HG03521 (cell line): ENCODE results near the gene MRPL37.
"Not testable (repeated sequence)": the region's sequence is repeated elsewhere in the genome, so short reads cannot be mapped to it uniquely, and the experiment has no call there.

Source experiments
- ATAC-seq: cut with Tn5 transposase; IDR thresholded peaks from one replicate; pipeline ENCODE4 v1.9.1; 2021; ENCODE audit warnings: mild to moderate bottlenecking, moderate library complexity; ENCODE audit not compliant: unreplicated experiment

Gene MRPL37

DNA sequence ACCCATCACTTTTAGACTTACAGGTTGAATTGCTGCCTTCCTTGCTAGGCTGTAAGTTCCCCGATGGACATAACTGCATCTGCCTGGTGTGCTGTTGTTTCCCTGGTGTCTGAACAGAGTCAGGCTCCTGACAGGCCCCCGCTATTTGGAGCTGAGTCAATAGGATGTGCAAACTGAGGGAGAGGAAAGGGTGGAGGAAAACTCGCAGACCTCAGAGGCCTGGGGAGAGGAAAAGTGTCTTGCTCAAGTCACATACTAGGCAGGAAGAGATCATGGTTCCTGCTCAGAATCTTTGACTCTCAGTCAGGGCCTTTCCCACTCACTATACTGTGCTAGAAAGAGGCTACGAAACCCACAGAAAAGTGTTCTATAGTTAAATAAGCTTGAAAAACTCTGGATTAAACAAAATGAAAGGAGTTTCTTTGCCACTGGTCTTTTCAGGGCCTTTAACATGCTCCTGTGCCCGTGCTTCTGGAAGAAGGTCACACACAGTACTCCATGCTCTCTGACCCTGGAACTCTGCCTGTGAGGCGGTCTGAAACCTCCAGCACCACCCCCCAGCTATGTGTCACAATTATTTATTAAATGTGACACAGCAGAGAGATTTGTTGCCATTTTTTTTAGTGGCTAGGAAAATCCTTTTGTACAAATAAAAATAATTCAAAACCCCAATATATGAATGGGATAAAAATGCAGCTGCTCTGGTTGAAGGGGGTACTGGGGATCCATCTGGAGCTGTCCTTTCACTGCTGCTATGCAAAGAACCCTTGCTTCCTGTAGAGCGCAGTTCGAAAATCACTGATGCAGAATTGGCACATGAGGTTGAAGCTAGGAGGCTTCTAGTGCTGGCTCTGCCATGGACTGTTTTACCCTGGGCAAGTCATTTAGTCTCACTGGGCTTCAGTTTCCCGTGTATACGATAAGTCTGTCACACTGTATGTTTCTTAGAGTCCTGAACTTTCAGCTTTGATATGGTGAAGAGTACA lies 27.1 kb upstream of the MRPL37 start:
- no peak for ATAC-seq

GRCh38 chr1:54173681-54174080 lies 26.3 kb upstream of the MRPL37 start:
- ATAC-seq, result no peak

DNA sequence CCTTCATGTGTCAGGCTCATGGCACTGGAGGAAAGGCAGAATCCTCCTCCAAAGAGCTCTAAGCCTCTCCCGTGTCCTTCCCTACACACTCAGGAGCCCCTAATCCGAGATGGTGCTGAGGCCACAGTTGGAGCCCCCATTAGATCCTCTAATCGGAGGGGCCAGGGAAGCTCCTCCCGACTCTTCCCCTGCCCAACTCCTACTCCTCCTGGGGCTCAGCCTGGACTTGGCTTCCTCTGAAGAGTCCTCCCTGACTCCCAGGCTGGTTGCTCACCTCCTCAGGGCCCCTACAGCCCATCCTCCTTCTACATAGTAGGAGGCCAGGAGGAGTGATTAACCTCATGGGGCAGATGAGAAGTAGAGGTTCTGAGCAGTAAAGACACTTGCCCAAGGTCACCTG lies 25.9 kb upstream of the MRPL37 start:
- no peak for ATAC-seq

DNA sequence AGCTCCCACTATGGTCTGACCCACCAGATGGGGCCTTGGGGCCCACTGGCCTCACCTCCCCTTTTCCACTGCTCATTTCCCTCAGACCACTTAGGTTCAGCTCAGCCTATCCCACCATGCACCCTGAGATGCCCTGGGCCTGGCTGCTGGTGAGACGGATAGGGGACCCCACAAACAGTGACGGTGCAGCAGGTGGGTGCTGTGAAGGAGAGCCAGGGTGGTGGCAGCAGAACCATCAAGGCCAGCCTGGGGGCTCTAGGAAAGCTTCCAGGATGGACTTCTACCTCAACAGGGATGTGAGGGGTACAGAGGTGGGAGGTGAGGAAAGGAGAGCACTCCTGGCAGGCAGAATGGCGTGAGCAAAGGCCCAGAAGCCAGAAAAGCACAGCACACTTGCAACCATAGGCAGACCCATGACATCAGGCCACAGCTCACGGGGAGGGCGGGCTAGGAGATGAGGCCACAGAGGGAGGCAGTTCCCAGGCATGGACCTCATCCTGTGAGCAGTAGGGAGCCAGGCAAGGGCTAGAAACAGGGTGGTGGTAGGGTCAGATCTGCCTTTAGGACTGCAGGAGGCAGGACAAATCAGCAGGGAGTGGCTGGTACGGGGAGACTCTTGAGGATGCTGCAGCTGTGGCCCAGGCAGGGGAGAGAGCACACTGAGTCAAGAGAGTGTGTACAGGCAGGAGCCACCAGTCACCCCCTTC lies 23.2 kb upstream of the MRPL37 start:
- no peak for ATAC-seq

DNA sequence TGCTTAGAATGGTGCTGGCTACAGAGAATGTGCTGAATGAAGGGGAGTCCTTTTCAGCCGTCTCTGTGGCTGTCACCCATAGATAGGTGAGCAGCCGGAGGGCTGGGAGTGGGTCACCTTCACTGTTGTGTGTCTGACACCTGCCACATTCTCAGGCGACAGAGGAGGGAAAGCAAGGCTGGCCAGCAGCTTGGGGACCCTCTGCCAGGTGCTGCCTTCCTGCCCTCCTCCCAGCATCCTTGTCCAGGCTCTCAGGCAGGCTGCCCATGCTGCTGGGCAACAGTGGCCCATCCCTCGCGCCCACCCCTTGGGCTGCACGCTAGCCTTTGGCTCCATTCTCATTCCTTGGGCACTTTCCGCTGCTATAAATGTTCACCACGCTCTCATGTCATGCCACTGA lies 22.2 kb upstream of the MRPL37 start:
- ATAC-seq, result no peak

GRCh38 chr1:54178296-54179070 lies 21.5 kb upstream of the MRPL37 start:
- ATAC-seq, result no peak

- no peak for ATAC-seq
Measured at GRCh38 chr1:54180701-54181360, 19.1 kb upstream of the MRPL37 start.

GRCh38 chr1:54186056-54186455 lies 13.9 kb upstream of the MRPL37 start:
- no peak for ATAC-seq

DNA sequence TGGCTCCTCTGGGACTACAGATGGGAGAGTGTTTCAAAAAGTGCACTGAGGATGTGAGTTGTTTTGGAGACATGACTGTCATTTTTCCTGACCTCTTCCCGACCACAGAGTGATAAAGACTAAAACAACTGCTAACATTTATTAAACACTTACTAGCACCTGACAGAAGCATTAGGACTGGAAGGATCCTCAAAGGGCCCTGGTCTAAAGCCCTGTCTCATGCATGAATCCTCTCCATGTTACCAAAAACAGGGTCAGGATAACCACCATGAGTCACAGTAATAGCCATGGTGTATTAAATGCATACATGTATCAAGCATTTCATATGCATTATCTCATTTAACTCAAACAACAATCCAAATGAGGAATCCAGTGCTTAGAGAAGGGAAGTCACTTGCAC lies 11.7 kb upstream of the MRPL37 start:
- ATAC-seq, result no peak

GRCh38 chr1:54190526-54190925 lies 9.4 kb upstream of the MRPL37 start:
- ATAC-seq, result no peak

DNA sequence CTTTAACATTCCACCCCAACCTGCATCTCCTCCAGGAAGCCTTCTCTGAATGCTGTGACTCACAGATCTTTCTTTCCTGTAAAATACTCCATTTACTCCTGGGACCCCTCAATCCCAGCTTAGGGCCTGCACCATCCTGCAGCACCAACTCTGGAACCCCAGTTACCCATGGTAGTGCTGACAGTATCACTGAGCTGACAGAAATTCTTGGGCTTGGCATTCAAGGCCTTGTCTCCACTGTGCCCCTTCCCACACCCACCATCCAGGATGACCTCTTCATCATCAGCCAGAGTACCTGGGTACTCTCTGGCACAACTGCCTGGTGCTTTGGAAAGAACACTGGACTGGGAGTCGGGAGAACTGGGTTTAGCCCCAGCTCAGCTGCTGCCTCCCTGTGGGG lies 8.4 kb upstream of the MRPL37 start:
- ATAC-seq, result no peak

GRCh38 chr1:54193453-54193852 lies 6.5 kb upstream of the MRPL37 start:
- no peak for ATAC-seq

- no peak for ATAC-seq
Measured at GRCh38 chr1:54199151-54199764, 709 bp upstream of the MRPL37 start.

GRCh38 chr1:54200519-54200997 lies 591 bp downstream of the MRPL37 start:
- no peak for ATAC-seq

- no peak for ATAC-seq
Measured at GRCh38 chr1:54204199-54204598, 4.2 kb downstream of the MRPL37 start.

- no peak for ATAC-seq
Measured at GRCh38 chr1:54207287-54207686, 7.3 kb downstream of the MRPL37 start.

DNA sequence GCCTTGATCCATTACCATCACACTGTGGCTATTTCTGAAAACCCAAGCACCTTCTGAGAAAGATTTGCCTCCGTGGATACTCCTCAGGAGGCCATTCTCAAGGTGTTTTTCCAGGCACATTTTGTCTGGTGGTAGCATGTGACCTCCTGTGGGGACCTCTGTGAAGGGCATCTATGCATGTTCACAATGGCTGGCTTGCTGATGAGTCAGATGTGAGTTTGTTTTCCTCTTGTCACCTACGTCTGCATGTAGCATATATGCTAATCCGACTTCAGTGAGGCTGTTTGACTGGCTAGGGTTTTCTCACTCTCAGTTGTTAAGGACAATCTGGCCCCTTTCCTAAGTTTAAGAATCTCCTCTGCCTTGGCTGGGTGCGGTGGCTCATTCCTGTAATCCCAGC lies 7.9 kb downstream of the MRPL37 start:
- ATAC-seq, result not testable (repeated sequence)

- ATAC-seq, result no peak
Measured at GRCh38 chr1:54212872-54213271, 12.9 kb downstream of the MRPL37 start.

GRCh38 chr1:54215523-54215922 lies 15.6 kb downstream of the MRPL37 start:
- ATAC-seq, result no peak
